SK-N-SH (cell line): Measurements from ENCODE around the gene SIRT2. TPM values are rescaled to one million over a fixed set of nuclear protein-coding genes. Genes with fewer than 3 reads are reported as not detected.

Source experiments
- CTCF ChIA-PET: fragments of 300-600, 350-600 bp; formaldehyde crosslinking; extraction: SDS; loops from one replicate; lab custom pipeline; 2021; lab: Yijun Ruan, JAX
- POLR2A ChIA-PET: fragments of 350-600 bp; sonication (Branson Sonifier 250); formaldehyde crosslinking; extraction: SDS; loops from one replicate; lab custom pipeline; 2020; ENCODE audit warnings: antibody characterized with exemption, inconsistent platforms; lab: Yijun Ruan, JAX
- DNase-seq: peaks from one replicate; pipeline ENCODE4 v3.0.0; 2012
- H2AFZ ChIP-seq: fragments of 200-600 bp; sonication (generic); 2 replicates; pipeline ENCODE4 v1.8.1; 2016; ENCODE audit warnings: antibody characterized with exemption, mild to moderate bottlenecking, low read depth
- H3F3A ChIP-seq: fragments of 200-600 bp; sonication (generic); replicated peaks from 2 replicates; pipeline ENCODE3; 2016; ENCODE audit warnings: antibody characterized with exemption, mild to moderate bottlenecking; ENCODE audit not compliant: insufficient read depth
- H3K27ac ChIP-seq, 2 experiments: fragments of 200-500 bp in 1 of 2; fragments of 200-600 bp in 1 of 2; sonication (Bioruptor generic) in 1 of 2; sonication (generic), shearing (Covaris generic) in 1 of 2; 2 replicates each; pipeline versions ENCODE4 v1.5.1 to v1.6.1; 2014 to 2016; ENCODE audit warnings: low read depth in 2 of 2, inconsistent platforms in 1 of 2, low read length in 1 of 2, mild to moderate bottlenecking in 1 of 2, mixed read lengths in 1 of 2
- H3K27me3 ChIP-seq: fragments of 200-600 bp; sonication (generic), shearing (Covaris generic); 2 replicates; pipeline ENCODE4 v1.6.1; 2016; ENCODE audit warnings: mixed run types; ENCODE audit not compliant: insufficient read depth
- H3K36me3 ChIP-seq, 2 experiments: fragments of 200-500 bp in 1 of 2; fragments of 200-600 bp in 1 of 2; sonication (Bioruptor generic) in 1 of 2; sonication (generic) in 1 of 2; replicated peaks in 1 of 2; 2 replicates each; pipeline versions ENCODE3 to v1.5.1; 2014 to 2016; ENCODE audit warnings: low read length in 1 of 2, mild to moderate bottlenecking in 1 of 2; ENCODE audit not compliant: insufficient read depth in 2 of 2, control insufficient read depth in 1 of 2
- H3K4me1 ChIP-seq, 2 experiments: fragments of 200-500 bp in 1 of 2; fragments of 200-600 bp in 1 of 2; sonication (Bioruptor generic) in 1 of 2; sonication (generic), shearing (Covaris generic) in 1 of 2; 2 replicates each; pipeline versions ENCODE4 v1.5.1 to v1.6.1; 2014 to 2016; ENCODE audit warnings: low read depth in 1 of 2, low read length in 1 of 2, mixed run types in 1 of 2; ENCODE audit not compliant: insufficient read depth in 2 of 2, control insufficient read depth in 1 of 2
- H3K4me2 ChIP-seq: fragments of 200-600 bp; sonication (generic), shearing (Covaris generic); 2 replicates; pipeline ENCODE4 v1.6.1; 2017; ENCODE audit warnings: mixed run types
- H3K4me3 ChIP-seq, 2 experiments: fragments of 200-500 bp in 1 of 2; fragments of 200-600 bp in 1 of 2; sonication (Bioruptor generic) in 1 of 2; sonication (generic), shearing (Covaris generic) in 1 of 2; 2 replicates each; pipeline versions ENCODE4 v1.5.1 to v1.8.1; 2014 to 2016; ENCODE audit warnings: low read depth in 2 of 2, inconsistent platforms in 1 of 2, low read length in 1 of 2, mild to moderate bottlenecking in 1 of 2, mixed read lengths in 1 of 2, moderate library complexity in 1 of 2
- H3K79me2 ChIP-seq: fragments of 200-600 bp; sonication (generic); 2 replicates; pipeline ENCODE4 v1.8.1; 2017; ENCODE audit warnings: mild to moderate bottlenecking; ENCODE audit not compliant: insufficient read depth
- H3K9ac ChIP-seq: fragments of 200-600 bp; sonication (generic); 2 replicates; pipeline ENCODE4 v1.6.1; 2017; ENCODE audit warnings: mixed run types
- H3K9me2 ChIP-seq: fragments of 200-600 bp; sonication (generic); 2 replicates; pipeline ENCODE4 v1.6.1; 2017; ENCODE audit warnings: mixed run types
- H3K9me3 ChIP-seq: fragments of 200-600 bp; sonication (generic); 2 replicates; pipeline ENCODE4 v1.6.1; 2017; ENCODE audit warnings: mixed run types, mild to moderate bottlenecking, moderate library complexity
- H4K20me1 ChIP-seq: fragments of 200-600 bp; sonication (generic); 2 replicates; pipeline ENCODE4 v1.6.1; 2017; ENCODE audit warnings: mild to moderate bottlenecking, mixed run types; ENCODE audit not compliant: insufficient read depth
- FOSL2 ChIP-seq: IDR thresholded peaks from 2 replicates; pipeline ENCODE4 v1.4.0; 2012; ENCODE audit warnings: low read depth, mild to moderate bottlenecking, moderate library complexity, borderline replicate concordance
- GABPA ChIP-seq: IDR thresholded peaks from 2 replicates; pipeline ENCODE4 v1.4.0; 2012; ENCODE audit warnings: low read depth, mild to moderate bottlenecking
- MEF2A ChIP-seq: IDR thresholded peaks from 2 replicates; pipeline ENCODE4 v1.4.0; 2012; ENCODE audit warnings: low read depth, borderline replicate concordance
- NFIC ChIP-seq: IDR thresholded peaks from 2 replicates; pipeline ENCODE4 v1.4.0; 2012; ENCODE audit warnings: borderline replicate concordance
- POLR2AphosphoS5 ChIP-seq: IDR thresholded peaks from 2 replicates; pipeline ENCODE4 v1.6.1; 2012; ENCODE audit warnings: low read depth, low read length
- RCOR1 ChIP-seq: fragments of 150-350 bp; IDR thresholded peaks from 2 replicates; pipeline ENCODE4 v1.6.1; 2017; ENCODE audit warnings: antibody characterized with exemption, low read length
- SMC3 ChIP-seq: IDR thresholded peaks from 2 replicates; pipeline ENCODE4 v1.6.1; 2012; ENCODE audit warnings: low read depth, low read length, improper control_type of control experiment
- WGBS: methylation state at CpG from one replicate; pipeline ENCODE4 v1.1.6; 2017; ENCODE audit warnings: low lambda C conversion rate; 5-methylcytosine and 5-hydroxymethylcytosine counted together
- polyA plus RNA-seq, 3 experiments: library from polyadenylated mRNA; depleted of rRNA; stranded (reverse); fragments of >200 nt; gene quantifications; 2 replicates each; pipeline ENCODE4 v1.2.3, GENCODE V29; 2012
- TF ChIP-seq, protein P1 (sequence below): IDR thresholded peaks from 2 replicates; pipeline ENCODE4 v1.6.1; 2012; ENCODE audit warnings: mild to moderate bottlenecking, low read depth, low read length, moderate library complexity
- TF ChIP-seq, protein P2 (sequence below): fragments of 200-600 bp; sonication (generic); IDR thresholded peaks from 2 replicates; pipeline ENCODE4 v1.6.1; 2017; ENCODE audit warnings: antibody characterized with exemption, mild to moderate bottlenecking, moderate library complexity
- TF ChIP-seq, protein P3 (sequence below): IDR thresholded peaks from 2 replicates; pipeline ENCODE4 v1.4.0; 2012; ENCODE audit warnings: low read depth

Gene SIRT2
- polyA plus RNA-seq, 1 of the 3 experiments (the other 2 are of a cell fraction), result 39.3 TPM

DNA sequence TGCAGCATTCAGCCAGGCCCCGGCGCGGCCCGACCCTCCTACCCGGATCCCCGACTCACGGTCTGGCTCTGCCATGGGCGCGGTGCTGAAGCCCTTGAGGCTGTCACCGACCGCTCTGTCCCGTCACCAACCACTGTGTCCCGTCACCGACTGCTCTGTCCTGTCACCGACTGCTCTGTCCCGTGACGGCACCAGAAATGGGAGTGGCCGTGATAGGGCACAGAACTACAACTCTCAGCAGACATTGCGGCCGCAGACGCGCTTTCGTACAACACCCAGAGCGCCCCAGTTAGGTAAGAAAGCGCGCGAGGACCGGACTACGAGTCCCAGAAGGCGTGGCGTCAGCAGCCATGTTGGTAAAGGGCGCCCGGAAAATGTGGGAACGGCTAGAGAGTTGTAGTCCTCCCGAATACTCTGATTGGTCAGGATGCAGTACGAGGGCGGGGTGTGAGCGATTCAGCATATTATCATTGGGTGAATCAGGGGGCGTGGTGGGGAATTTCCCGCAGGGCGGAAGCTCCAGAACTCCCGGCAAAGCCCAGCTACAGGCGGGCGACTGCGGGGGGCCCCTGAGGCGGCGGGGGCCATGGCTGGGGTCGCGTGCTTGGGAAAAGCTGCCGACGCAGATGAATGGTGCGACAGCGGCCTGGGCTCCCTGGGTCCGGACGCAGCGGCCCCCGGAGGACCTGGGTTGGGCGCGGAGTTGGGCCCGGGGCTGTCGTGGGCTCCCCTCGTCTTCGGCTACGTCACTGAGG is at the start of gene SIRT2, which contains the start of gene NFKBIB (continued):
- TF ChIP-seq, protein P1, sequence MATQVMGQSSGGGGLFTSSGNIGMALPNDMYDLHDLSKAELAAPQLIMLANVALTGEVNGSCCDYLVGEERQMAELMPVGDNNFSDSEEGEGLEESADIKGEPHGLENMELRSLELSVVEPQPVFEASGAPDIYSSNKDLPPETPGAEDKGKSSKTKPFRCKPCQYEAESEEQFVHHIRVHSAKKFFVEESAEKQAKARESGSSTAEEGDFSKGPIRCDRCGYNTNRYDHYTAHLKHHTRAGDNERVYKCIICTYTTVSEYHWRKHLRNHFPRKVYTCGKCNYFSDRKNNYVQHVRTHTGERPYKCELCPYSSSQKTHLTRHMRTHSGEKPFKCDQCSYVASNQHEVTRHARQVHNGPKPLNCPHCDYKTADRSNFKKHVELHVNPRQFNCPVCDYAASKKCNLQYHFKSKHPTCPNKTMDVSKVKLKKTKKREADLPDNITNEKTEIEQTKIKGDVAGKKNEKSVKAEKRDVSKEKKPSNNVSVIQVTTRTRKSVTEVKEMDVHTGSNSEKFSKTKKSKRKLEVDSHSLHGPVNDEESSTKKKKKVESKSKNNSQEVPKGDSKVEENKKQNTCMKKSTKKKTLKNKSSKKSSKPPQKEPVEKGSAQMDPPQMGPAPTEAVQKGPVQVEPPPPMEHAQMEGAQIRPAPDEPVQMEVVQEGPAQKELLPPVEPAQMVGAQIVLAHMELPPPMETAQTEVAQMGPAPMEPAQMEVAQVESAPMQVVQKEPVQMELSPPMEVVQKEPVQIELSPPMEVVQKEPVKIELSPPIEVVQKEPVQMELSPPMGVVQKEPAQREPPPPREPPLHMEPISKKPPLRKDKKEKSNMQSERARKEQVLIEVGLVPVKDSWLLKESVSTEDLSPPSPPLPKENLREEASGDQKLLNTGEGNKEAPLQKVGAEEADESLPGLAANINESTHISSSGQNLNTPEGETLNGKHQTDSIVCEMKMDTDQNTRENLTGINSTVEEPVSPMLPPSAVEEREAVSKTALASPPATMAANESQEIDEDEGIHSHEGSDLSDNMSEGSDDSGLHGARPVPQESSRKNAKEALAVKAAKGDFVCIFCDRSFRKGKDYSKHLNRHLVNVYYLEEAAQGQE, result no peak
- no peak for TF ChIP-seq NFIC
- TF ChIP-seq MEF2A, result no peak
- TF ChIP-seq, protein P2, sequence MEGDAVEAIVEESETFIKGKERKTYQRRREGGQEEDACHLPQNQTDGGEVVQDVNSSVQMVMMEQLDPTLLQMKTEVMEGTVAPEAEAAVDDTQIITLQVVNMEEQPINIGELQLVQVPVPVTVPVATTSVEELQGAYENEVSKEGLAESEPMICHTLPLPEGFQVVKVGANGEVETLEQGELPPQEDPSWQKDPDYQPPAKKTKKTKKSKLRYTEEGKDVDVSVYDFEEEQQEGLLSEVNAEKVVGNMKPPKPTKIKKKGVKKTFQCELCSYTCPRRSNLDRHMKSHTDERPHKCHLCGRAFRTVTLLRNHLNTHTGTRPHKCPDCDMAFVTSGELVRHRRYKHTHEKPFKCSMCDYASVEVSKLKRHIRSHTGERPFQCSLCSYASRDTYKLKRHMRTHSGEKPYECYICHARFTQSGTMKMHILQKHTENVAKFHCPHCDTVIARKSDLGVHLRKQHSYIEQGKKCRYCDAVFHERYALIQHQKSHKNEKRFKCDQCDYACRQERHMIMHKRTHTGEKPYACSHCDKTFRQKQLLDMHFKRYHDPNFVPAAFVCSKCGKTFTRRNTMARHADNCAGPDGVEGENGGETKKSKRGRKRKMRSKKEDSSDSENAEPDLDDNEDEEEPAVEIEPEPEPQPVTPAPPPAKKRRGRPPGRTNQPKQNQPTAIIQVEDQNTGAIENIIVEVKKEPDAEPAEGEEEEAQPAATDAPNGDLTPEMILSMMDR, result no peak
- TF ChIP-seq, protein P3, sequence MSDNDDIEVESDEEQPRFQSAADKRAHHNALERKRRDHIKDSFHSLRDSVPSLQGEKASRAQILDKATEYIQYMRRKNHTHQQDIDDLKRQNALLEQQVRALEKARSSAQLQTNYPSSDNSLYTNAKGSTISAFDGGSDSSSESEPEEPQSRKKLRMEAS, result peak; percentile 74; the same call in 1 of the 2 replicates

DNA sequence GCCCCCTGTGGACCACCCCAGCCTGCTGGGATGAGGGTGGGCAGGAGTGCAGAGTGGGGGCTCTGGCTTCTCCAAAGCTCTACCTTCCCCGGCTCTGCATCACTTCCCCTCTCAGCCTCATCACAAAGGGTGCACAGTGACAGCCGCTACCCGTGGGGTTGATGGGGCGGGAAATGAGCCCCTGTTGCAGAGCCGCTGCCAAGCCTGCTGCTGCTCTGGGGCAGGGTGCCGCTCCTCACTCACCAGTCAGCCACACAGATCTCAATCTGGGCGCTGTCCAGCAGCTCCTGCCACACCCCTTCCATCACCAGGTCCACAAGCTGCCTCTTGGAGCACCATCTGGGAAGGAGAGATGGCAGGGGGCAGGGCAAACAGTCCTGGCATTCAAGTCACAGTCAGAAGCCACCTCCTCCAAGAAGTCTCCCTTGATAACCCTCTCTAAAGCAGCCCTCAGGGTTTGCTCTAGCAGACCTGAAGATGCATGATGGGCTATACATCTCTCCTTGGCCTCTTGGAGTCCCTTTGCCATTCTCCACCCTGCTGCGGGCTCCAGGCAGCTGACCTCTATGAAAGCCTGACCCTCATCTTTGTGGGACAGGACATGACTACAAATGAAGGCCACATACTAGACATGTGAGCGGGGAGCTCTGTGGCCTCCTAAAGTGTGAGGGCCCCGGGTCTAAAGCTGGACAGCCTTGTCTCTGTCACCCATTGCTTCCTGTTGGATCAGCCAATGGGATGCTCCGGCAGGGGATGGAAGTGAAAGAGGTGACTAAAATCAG is 47.0 kb upstream of the SIRT2 start:
- H3K27ac ChIP-seq, result no peak overlapping the region
- TF ChIP-seq, protein P1, result peak; percentile 74; the same call in 1 of the 2 replicates
- TF ChIP-seq FOSL2 (no peak), GABPA (no peak), SMC3 (no peak), POLR2AphosphoS5 (no peak), RCOR1 (no peak)
- H3K4me2 ChIP-seq, result no peak overlapping the region
- no peak overlapping the region for H3K4me3 ChIP-seq
- WGBS, result 100% methylated on average over 6 of the region's 11 CpGs
- peaks cover 0 to 4% of the 10 kb centered on the region in 2 experiments; a peak in 1 of 4 replicates for H3K4me1 ChIP-seq
- ChIA-PET POLR2A (no interaction called here), CTCF (interaction anchor here (1.3 to 1.7 kb wide), 2 partner anchors 16 to 17 kb away, joined by 3 read pairs; no protein-coding TSS in a partner anchor)
- H3K9ac ChIP-seq, result no peak overlapping the region
- DNase-seq, result no peak
- no peak overlapping the region for H2AFZ ChIP-seq
- peaks cover 5 to 15% of the 10 kb centered on the region in 2 experiments for H3K36me3 ChIP-seq
- no peaks in the 10 kb centered on the region for H3K9me2 ChIP-seq
- H4K20me1 ChIP-seq, result no peaks in the 10 kb centered on the region
- no peaks in the 10 kb centered on the region for H3K27me3 ChIP-seq
- H3F3A ChIP-seq, result peaks cover 6% of the 10 kb centered on the region
- H3K9me3 ChIP-seq, result no peaks in the 10 kb centered on the region
- no peaks in the 10 kb centered on the region for H3K79me2 ChIP-seq
